HCT116 (cell line): Measurements from ENCODE around the gene TEX48. TPM values are rescaled to one million over a fixed set of nuclear protein-coding genes. Genes with fewer than 3 reads are reported as not detected.

ENCODE experiments used
- ATAC-seq: fragments of 200-7000 bp; cut with Tn5 transposase; 2 replicates; pipeline ENCODE4 v1.9.1; 2020; ENCODE audit warnings: mild to moderate bottlenecking, moderate library complexity
- BruUV-seq: library from RNA; stranded (reverse); fragments of 400-500 nt; replicated peaks from 2 replicates; lab custom pipeline; 2021; lab: Mats Ljungman, UMichigan
- CTCF ChIA-PET: fragments of 300-600 bp; sonication (Branson Sonifier 250); formaldehyde crosslinking; loops from one replicate; lab custom pipeline; 2021; ENCODE audit warnings: antibody characterized with exemption; lab: Charles Lee
- POLR2A ChIA-PET: fragments of 300-600, 350-600 bp; sonication (Branson Sonifier 250); formaldehyde crosslinking; loops from one replicate; lab custom pipeline; 2021; ENCODE audit warnings: antibody characterized with exemption; lab: Charles Lee
- RAD21 ChIA-PET, 2 experiments: fragments of 300-600 bp; sonication (Branson Sonifier 250); formaldehyde crosslinking; loops; one replicate each; lab custom pipeline; 2023; ENCODE audit warnings: low total read pairs in 2 of 2; ENCODE audit not compliant: uncharacterized antibody in 2 of 2, unreplicated experiment in 2 of 2, low non-redundant PET in 1 of 2; lab: Charles Lee
- DNase-seq: peaks from one replicate; pipeline ENCODE4 v3.0.0-alpha.2; 2010; ENCODE audit warnings: low read depth, low spot score
- H2AFZ ChIP-seq: fragments of 200-600 bp; shearing (Covaris generic), sonication (generic); 2 replicates; pipeline ENCODE4 v1.6.1; 2017; ENCODE audit warnings: low read depth, mixed run types, mixed read lengths, antibody characterized with exemption, low read length; ENCODE audit not compliant: poor library complexity, severe bottlenecking
- H3K27ac ChIP-seq: 2 replicates; pipeline ENCODE4 v1.5.1; 2012; ENCODE audit warnings: low read depth, low read length
- H3K27me3 ChIP-seq: fragments of 200-600 bp; sonication (generic); 2 replicates; pipeline ENCODE4 v1.6.1; 2016; ENCODE audit warnings: mixed run types, low read length, mixed read lengths; ENCODE audit not compliant: insufficient read depth
- H3K36me3 ChIP-seq, 2 experiments: fragments of 200-500 bp in 1 of 2; fragments of 200-600 bp in 1 of 2; sonication (Bioruptor generic) in 1 of 2; sonication (generic) in 1 of 2; 2 replicates each; pipeline versions ENCODE4 v1.5.1 to v1.6.1; 2014 to 2016; ENCODE audit warnings: low read length in 2 of 2, inconsistent platforms in 1 of 2, mixed read lengths in 1 of 2, mixed run types in 1 of 2; ENCODE audit not compliant: insufficient read depth in 2 of 2, control insufficient read depth in 1 of 2
- H3K4me1 ChIP-seq, 2 experiments: fragments of 200-600 bp in 1 of 2; sonication (generic) in 1 of 2; 2 replicates each; pipeline versions ENCODE4 v1.5.1 to v1.6.1; 2012 to 2017; ENCODE audit warnings: low read length in 2 of 2, inconsistent platforms in 1 of 2, mild to moderate bottlenecking in 1 of 2, mixed read lengths in 1 of 2, mixed run types in 1 of 2, moderate library complexity in 1 of 2; ENCODE audit not compliant: insufficient read depth in 2 of 2, control insufficient read depth in 1 of 2
- H3K4me2 ChIP-seq: fragments of 200-600 bp; sonication (generic); 2 replicates; pipeline ENCODE4 v1.6.1; 2017; ENCODE audit warnings: mixed run types, low read length, mixed read lengths
- H3K4me3 ChIP-seq, 2 experiments: fragments of 200-600 bp in 1 of 2; sonication (generic) in 1 of 2; replicated peaks in 1 of 2; 2 replicates each; pipeline ENCODE4 v1.5.1; 2011 to 2016; ENCODE audit warnings: low read length in 2 of 2, control low read depth in 1 of 2, low read depth in 1 of 2, mild to moderate bottlenecking in 1 of 2, mixed read lengths in 1 of 2, mixed run types in 1 of 2
- H3K79me2 ChIP-seq: fragments of 200-600 bp; sonication (generic); 2 replicates; pipeline ENCODE4 v1.6.1; 2017; ENCODE audit warnings: mild to moderate bottlenecking, mixed run types, low read length, moderate library complexity, mixed read lengths; ENCODE audit not compliant: insufficient read depth
- H3K9ac ChIP-seq: fragments of 200-600 bp; sonication (generic); 2 replicates; pipeline ENCODE4 v1.6.1; 2016; ENCODE audit warnings: low read length, mixed read lengths
- H3K9me2 ChIP-seq: fragments of 200-600 bp; sonication (generic), shearing (Covaris generic); 2 replicates; pipeline ENCODE4 v1.6.1; 2017; ENCODE audit warnings: mixed run types, mild to moderate bottlenecking, moderate library complexity; ENCODE audit not compliant: insufficient read depth
- H3K9me3 ChIP-seq, 2 experiments: fragments of 200-500 bp in 1 of 2; fragments of 200-600 bp in 1 of 2; sonication (Bioruptor generic) in 1 of 2; sonication (generic) in 1 of 2; 2 replicates each; pipeline ENCODE4 v1.6.1; 2014 to 2017; ENCODE audit warnings: low read length in 2 of 2, mixed read lengths in 2 of 2, inconsistent platforms in 1 of 2, low read depth in 1 of 2, mild to moderate bottlenecking in 1 of 2, mixed run types in 1 of 2, moderate library complexity in 1 of 2; ENCODE audit not compliant: control insufficient read depth in 1 of 2, insufficient read depth in 1 of 2
- H4K20me1 ChIP-seq: fragments of 200-600 bp; sonication (generic), shearing (Covaris generic); 2 replicates; pipeline ENCODE4 v1.6.1; 2017; ENCODE audit warnings: mixed run types, mild to moderate bottlenecking, moderate library complexity; ENCODE audit not compliant: insufficient read depth
- CEBPB ChIP-seq: IDR thresholded peaks from 2 replicates; pipeline ENCODE4 v1.6.1; 2012; ENCODE audit warnings: low read depth
- EGR1 ChIP-seq: IDR thresholded peaks from 2 replicates; pipeline ENCODE4 v1.6.1; 2012; ENCODE audit warnings: low read depth
- ELF1 ChIP-seq: IDR thresholded peaks from 2 replicates; pipeline ENCODE4 v1.6.1; 2012; ENCODE audit warnings: low read depth, borderline replicate concordance
- EZH2 ChIP-seq: fragments of 200-600 bp; sonication (generic); IDR thresholded peaks from 2 replicates; pipeline ENCODE4 v1.6.1; 2017; ENCODE audit warnings: antibody characterized with exemption, mixed run types
- EZH2phosphoT487 ChIP-seq: fragments of 200-600 bp; IDR thresholded peaks from 2 replicates; pipeline ENCODE4 v1.6.1; 2018; ENCODE audit warnings: antibody characterized with exemption, borderline replicate concordance
- JUND ChIP-seq: IDR thresholded peaks from 2 replicates; pipeline ENCODE4 v1.6.1; 2012
- POLR2A ChIP-seq: IDR thresholded peaks from 2 replicates; pipeline ENCODE4 v1.7.0; 2011; ENCODE audit warnings: borderline replicate concordance; ENCODE audit not compliant: insufficient read depth, insufficient read length; ENCODE audit errors: extremely low read depth
- SRF ChIP-seq: IDR thresholded peaks from 2 replicates; pipeline ENCODE4 v1.6.1; 2012; ENCODE audit warnings: low read depth
- TCF7L2 ChIP-seq: IDR thresholded peaks from 2 replicates; pipeline ENCODE4 v1.7.0; 2011; ENCODE audit warnings: borderline replicate concordance, inconsistent platforms; ENCODE audit not compliant: insufficient read depth, insufficient read length; ENCODE audit errors: extremely low read depth
- ZFX ChIP-seq: fragments of 450-650 bp; IDR thresholded peaks from 2 replicates; pipeline ENCODE4 v1.6.1; 2017
- intact Hi-C: fragments of 100-400 bp; cut with micrococcal nuclease; formaldehyde crosslinking; loops from 2 replicates; pipeline ENCODE4 v1.10.0; 2022
- total RNA-seq: library from RNA; stranded (reverse); gene quantifications from one replicate; pipeline ENCODE4 v1.2.1, GENCODE V29; 2021; ENCODE audit not compliant: unreplicated experiment
- TF ChIP-seq, protein P1 (sequence below): IDR thresholded peaks from 2 replicates; pipeline ENCODE4 v1.6.1; 2011; ENCODE audit warnings: mild to moderate bottlenecking, low read length, moderate library complexity; ENCODE audit not compliant: insufficient replicate concordance; ENCODE audit errors: extremely low read depth
- TF ChIP-seq, protein P2 (sequence below): IDR thresholded peaks from 2 replicates; pipeline ENCODE4 v1.6.1; 2012; ENCODE audit warnings: low read depth

The TEX48 gene
- total RNA-seq, 1 experiment from 2014 or later = not detected

DNA sequence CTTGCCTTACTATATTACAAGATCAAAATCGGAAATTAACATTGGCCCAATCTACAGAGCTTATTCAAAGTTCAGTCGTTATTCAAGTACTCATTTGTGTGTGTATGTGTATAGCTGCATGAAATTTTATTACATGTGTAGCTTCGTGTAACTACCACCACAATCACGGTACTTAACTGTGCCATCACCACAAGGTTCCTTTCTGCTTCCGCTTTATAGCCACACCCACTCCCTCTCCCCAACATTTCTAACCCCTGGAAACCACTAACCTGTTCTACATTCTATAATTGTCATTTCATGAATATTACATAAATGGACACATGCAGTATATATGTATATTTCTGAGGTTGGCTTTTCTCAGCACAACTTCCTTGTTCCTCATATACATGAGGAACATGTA, 4.0 kb upstream of the TEX48 start:
- H3K4me1 ChIP-seq = peaks cover 10 to 15% of the 10 kb centered on the region in 2 experiments
- no peak for DNase-seq
- no peak for ATAC-seq
- no peaks in the 10 kb centered on the region for H3K9me3 ChIP-seq
- no peaks in the 10 kb centered on the region for H3K79me2 ChIP-seq
- no peak overlapping the region for H2AFZ ChIP-seq
- H3K36me3 ChIP-seq = no peaks in the 10 kb centered on the region
- H3K27me3 ChIP-seq = no peaks in the 10 kb centered on the region
- no peak overlapping the region for H3K4me3 ChIP-seq
- RAD21 ChIA-PET = no interaction called here
- POLR2A ChIA-PET = no interaction called here
- no peak overlapping the region for H3K27ac ChIP-seq
- H3K9me2 ChIP-seq = no peaks in the 10 kb centered on the region
- TF ChIP-seq EZH2 (no peak), CEBPB (no peak), JUND (no peak), EZH2phosphoT487 (no peak), TCF7L2 (no peak), EGR1 (no peak), ELF1 (no peak), POLR2A (no peak), ZFX (no peak), SRF (no peak)
- TF ChIP-seq, protein P1, sequence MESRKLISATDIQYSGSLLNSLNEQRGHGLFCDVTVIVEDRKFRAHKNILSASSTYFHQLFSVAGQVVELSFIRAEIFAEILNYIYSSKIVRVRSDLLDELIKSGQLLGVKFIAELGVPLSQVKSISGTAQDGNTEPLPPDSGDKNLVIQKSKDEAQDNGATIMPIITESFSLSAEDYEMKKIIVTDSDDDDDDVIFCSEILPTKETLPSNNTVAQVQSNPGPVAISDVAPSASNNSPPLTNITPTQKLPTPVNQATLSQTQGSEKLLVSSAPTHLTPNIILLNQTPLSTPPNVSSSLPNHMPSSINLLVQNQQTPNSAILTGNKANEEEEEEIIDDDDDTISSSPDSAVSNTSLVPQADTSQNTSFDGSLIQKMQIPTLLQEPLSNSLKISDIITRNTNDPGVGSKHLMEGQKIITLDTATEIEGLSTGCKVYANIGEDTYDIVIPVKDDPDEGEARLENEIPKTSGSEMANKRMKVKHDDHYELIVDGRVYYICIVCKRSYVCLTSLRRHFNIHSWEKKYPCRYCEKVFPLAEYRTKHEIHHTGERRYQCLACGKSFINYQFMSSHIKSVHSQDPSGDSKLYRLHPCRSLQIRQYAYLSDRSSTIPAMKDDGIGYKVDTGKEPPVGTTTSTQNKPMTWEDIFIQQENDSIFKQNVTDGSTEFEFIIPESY = no peak
- TF ChIP-seq, protein P2, sequence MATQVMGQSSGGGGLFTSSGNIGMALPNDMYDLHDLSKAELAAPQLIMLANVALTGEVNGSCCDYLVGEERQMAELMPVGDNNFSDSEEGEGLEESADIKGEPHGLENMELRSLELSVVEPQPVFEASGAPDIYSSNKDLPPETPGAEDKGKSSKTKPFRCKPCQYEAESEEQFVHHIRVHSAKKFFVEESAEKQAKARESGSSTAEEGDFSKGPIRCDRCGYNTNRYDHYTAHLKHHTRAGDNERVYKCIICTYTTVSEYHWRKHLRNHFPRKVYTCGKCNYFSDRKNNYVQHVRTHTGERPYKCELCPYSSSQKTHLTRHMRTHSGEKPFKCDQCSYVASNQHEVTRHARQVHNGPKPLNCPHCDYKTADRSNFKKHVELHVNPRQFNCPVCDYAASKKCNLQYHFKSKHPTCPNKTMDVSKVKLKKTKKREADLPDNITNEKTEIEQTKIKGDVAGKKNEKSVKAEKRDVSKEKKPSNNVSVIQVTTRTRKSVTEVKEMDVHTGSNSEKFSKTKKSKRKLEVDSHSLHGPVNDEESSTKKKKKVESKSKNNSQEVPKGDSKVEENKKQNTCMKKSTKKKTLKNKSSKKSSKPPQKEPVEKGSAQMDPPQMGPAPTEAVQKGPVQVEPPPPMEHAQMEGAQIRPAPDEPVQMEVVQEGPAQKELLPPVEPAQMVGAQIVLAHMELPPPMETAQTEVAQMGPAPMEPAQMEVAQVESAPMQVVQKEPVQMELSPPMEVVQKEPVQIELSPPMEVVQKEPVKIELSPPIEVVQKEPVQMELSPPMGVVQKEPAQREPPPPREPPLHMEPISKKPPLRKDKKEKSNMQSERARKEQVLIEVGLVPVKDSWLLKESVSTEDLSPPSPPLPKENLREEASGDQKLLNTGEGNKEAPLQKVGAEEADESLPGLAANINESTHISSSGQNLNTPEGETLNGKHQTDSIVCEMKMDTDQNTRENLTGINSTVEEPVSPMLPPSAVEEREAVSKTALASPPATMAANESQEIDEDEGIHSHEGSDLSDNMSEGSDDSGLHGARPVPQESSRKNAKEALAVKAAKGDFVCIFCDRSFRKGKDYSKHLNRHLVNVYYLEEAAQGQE = no peak
- BruUV-seq = no TSS peak
- no peak overlapping the region for H3K4me2 ChIP-seq
- H4K20me1 ChIP-seq = no peaks in the 10 kb centered on the region
- no peak overlapping the region for H3K9ac ChIP-seq
- intact Hi-C loops = no loop called here
- CTCF ChIA-PET = interaction anchor here (1.5 kb wide), 1 partner anchor 221 kb away, joined by 3 read pairs; no protein-coding TSS in a partner anchor
